Muscle layer of duodenum (tissue), 2 donors: ENCODE data around the gene LYZL4.

Experiments used
- H3K27ac ChIP-seq: one replicate; pipeline ENCODE4 v1.7.0; 2013; ENCODE audit warnings: mild to moderate bottlenecking, low read length
- H3K27me3 ChIP-seq: one replicate; pipeline ENCODE4 v1.7.0; 2013; ENCODE audit warnings: low read depth, mild to moderate bottlenecking, control low read depth, low read length
- H3K36me3 ChIP-seq, 2 donors: one replicate each; pipeline ENCODE4 v1.7.0; 2013; ENCODE audit warnings: low read length in 2 of 2, control low read depth in 1 of 2, mild to moderate bottlenecking in 1 of 2; ENCODE audit not compliant: insufficient read depth in 2 of 2, control insufficient read depth in 1 of 2
- H3K4me1 ChIP-seq, 2 donors: one replicate each; pipeline ENCODE4 v1.7.0; 2013; ENCODE audit warnings: low read length in 2 of 2, mild to moderate bottlenecking in 2 of 2, control low read depth in 1 of 2, moderate library complexity in 1 of 2; ENCODE audit not compliant: insufficient read depth in 2 of 2, control insufficient read depth in 1 of 2
- H3K4me3 ChIP-seq, 2 donors: one replicate each; pipeline ENCODE4 v1.7.0; 2013; ENCODE audit warnings: low read length in 2 of 2, low read depth in 1 of 2, mild to moderate bottlenecking in 1 of 2
- H3K9me3 ChIP-seq, 2 donors: one replicate each; pipeline ENCODE4 v1.7.0; 2013; ENCODE audit warnings: low read length in 2 of 2, control low read depth in 1 of 2, mild to moderate bottlenecking in 1 of 2; ENCODE audit not compliant: control insufficient read depth in 1 of 2
- donor health status: healthy.

Gene LYZL4

DNA sequence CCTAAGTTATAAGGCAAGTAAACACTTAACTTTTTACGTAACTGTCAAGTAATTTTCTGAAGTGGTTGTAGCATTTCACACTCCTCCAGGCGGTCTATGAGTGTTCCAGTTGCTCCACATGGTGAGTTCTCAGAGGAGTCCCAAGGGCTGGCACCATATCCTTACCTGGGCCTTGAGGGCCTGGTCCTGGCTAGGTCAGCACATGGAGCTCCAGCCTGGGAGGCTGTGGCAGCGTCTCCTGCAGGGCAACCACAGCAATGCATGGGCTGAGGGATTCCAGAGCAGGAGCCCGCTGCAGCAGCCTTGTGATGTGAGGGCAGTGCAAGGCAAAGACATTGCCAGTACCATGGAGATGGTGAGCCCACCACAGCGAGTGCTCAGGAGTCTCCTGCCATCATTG, 32.2 kb upstream of the LYZL4 start:
- H3K36me3 ChIP-seq: no peaks in the 10 kb centered on the region
- H3K4me3 ChIP-seq: no peak overlapping the region
- H3K27ac ChIP-seq: no peak overlapping the region
- H3K27me3 ChIP-seq: peaks cover 3% of the 10 kb centered on the region
- H3K9me3 ChIP-seq: no peaks in the 10 kb centered on the region
- H3K4me1 ChIP-seq: no peaks in the 10 kb centered on the region

DNA sequence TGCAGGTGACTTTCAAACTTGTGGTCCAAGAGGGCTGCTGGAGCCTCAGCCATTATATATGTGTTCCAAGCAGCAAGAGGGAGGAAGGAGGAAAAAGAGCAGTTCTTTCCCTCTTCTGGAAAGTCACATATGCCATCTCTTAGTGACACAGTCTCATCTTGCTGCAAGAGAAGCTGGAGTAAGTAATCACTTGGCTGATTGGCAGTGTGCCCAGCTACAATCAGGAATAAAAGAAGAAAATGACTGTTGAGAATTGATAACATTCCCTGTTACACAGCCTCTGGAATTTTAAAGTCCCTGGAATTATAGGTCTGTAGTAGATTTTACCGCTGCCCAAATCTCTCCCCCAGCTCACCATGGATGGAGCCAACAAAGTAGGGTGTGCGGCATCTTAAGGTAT, 31.4 kb upstream of the LYZL4 start:
- Histone ChIP-seq H3K36me3 (no peaks in the 10 kb centered on the region), H3K4me1 (no peaks in the 10 kb centered on the region), H3K9me3 (no peaks in the 10 kb centered on the region), H3K4me3 (no peak overlapping the region), H3K27ac (no peak overlapping the region), H3K27me3 (peaks cover 3% of the 10 kb centered on the region)

DNA sequence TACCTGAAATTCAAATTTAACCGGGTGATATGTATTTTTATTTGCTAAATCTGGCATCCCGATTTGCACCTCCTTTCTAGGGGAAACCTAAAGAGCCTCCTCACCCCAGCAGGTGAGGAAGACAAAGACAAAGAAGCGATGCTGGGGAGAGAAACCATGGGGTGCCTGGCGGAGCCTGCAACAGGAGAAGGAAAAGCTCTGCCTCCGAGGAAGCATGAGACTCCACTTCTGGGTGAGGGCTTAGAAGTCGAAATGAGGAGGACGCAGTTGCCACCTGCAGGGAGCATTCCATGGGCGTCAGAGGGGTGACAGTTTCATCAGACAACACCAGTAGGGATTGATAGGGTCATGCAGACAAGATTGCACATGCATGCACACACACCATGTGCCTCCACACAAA, 30.5 kb upstream of the LYZL4 start:
- no peak overlapping the region for H3K4me3 ChIP-seq
- no peak overlapping the region for H3K27ac ChIP-seq
- H3K4me1 ChIP-seq: no peaks in the 10 kb centered on the region
- no peaks in the 10 kb centered on the region for H3K9me3 ChIP-seq
- no peaks in the 10 kb centered on the region for H3K36me3 ChIP-seq
- H3K27me3 ChIP-seq: peaks cover 3% of the 10 kb centered on the region

DNA sequence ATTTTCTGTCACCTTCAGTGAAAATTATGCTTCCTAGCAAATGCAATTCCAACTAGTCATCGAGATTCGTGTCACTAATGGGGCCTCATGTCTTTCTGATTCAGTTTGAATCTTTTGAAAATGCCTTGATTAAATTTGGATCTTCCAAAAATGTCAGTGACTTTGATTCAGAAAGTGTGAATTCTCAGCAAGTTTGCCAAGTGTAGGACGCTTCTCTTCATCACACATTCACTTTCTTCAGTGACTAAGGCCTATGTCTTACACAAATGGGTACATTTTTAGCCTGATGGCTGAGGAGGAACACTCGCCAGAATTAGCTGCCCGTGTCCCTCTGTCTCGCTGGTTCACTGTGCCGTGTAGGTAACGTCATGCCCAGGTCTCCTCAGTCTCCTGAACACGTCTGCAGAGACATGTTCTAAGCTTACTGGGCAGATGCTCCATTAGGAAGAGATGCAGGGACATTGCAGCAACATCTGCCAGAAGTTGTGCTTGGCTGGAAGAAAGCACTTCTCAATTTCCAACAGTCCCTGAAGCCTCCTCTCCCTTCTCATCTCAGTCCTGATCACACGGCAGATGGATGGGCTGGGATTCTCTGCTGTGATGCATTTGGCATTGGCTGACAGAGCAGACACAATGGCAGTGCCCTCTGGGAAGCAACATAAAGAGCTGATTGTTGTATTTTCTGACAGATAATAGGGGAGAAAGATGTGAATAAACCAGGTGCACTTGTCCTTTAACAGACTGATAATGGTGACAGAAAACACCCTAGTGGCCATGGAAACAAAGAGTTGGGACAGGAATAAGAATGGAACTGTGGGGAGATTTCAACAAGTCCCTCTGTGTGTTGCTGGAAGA, 29.1 kb upstream of the LYZL4 start:
- H3K27ac ChIP-seq: no peak overlapping the region
- H3K4me3 ChIP-seq: no peak overlapping the region
- H3K4me1 ChIP-seq: no peaks in the 10 kb centered on the region
- H3K36me3 ChIP-seq: no peaks in the 10 kb centered on the region
- H3K27me3 ChIP-seq: peaks cover 3% of the 10 kb centered on the region
- no peaks in the 10 kb centered on the region for H3K9me3 ChIP-seq

DNA sequence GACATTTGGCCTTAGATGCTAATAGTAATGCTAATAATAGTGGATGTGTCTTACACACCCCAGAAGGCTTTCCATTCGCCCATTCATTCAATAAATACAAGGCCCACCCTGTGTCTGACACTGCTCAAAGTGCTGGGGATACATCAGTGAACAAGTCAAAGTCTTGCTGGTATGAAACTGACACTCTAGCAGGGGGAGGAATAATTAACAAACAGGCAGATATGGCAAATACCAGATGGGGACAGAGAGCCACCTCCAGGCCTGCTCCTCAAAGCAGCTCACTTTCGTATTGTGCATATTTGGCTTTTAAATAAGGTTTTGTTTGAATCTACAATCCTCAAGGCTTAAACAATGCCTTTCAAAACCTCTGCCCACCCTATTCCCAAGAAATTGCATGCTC, 28.3 kb upstream of the LYZL4 start:
- H3K4me3 ChIP-seq: no peak overlapping the region
- H3K27me3 ChIP-seq: peaks cover 3% of the 10 kb centered on the region
- no peaks in the 10 kb centered on the region for H3K36me3 ChIP-seq

DNA sequence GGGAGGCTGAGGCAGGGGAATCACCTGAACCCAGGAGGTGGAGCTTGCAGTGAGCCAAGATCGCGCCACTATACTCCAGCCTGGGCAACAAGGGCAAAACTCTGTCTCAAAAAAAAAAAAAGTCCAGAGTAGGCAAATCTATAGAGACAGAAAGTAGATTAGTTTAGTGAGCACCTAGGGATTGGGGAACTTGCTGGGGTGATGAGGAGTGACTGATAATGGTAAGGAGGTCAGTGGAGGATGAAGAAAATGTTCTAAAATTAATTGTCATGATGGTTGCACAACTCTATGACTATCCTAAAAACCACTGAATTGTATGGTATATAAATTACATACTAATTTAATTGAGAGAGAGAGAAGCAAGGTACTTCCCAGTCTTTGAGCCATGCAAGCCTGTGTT, 27.8 kb upstream of the LYZL4 start:
- H3K4me3 ChIP-seq: no peak overlapping the region
- no peaks in the 10 kb centered on the region for H3K4me1 ChIP-seq
- H3K36me3 ChIP-seq: no peaks in the 10 kb centered on the region
- H3K27ac ChIP-seq: no peak overlapping the region
- no peaks in the 10 kb centered on the region for H3K27me3 ChIP-seq
- H3K9me3 ChIP-seq: no peaks in the 10 kb centered on the region

More for the DNA sequence above, 28.3 kb upstream of the LYZL4 start:
- Histone ChIP-seq H3K9me3 (no peaks in the 10 kb centered on the region), H3K4me1 (no peaks in the 10 kb centered on the region), H3K27ac (no peak overlapping the region)

DNA sequence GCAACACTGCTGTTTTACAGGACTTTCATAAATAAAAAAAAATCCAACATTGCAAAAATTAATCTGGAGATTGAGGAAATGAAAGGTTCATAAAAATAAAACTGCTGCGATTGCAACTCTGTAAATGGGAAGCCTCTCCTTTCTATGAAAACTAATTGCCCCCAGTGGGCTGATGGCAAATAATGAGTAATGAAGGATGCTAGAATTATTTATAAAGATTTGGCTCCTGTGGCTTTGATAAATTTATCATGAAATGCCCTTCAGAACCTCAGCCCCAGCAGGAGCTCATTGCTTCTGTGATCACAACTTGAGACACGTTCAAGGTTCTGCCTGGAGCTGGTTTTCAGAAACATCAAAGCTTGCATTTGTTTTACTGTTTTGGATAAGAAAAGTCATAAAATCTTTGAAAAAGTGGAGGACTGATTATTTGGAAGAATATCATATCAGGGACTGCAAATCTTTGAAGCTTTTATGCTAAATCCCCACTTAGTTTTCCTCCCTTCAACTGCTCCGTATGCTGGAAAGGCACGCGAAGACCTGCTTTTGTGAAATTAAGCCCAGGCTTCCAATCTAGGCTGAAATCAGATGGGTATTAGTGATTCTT, 24.5 kb upstream of the LYZL4 start:
- peaks cover 10% of the 10 kb centered on the region in 2 donors for H3K9me3 ChIP-seq
- H3K27ac ChIP-seq: no peak overlapping the region
- no peaks in the 10 kb centered on the region for H3K4me1 ChIP-seq
- H3K27me3 ChIP-seq: no peaks in the 10 kb centered on the region
- no peaks in the 10 kb centered on the region for H3K36me3 ChIP-seq
- H3K4me3 ChIP-seq: no peak overlapping the region

DNA sequence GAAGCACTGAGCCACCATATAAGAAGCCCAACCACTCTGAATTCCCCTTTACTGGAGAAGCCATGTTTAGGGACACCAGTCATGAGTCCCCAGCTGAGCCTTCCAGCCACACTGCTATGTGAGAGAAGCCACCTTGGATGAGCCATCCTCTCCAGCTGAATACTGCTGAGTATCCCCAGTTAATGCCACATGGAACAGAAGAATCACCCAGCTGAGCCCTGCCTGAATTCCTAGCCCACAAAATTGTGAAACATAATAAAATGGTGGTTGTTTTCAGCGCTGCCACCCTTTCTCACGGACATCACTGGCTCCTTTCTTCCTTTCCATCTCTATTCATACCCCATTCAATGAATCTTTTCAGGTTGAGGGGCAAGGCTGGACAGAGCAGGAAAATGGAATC, 22.1 kb upstream of the LYZL4 start:
- Histone ChIP-seq H3K9me3 (peaks cover 10% of the 10 kb centered on the region in 2 donors), H3K27me3 (no peaks in the 10 kb centered on the region), H3K27ac (no peak overlapping the region), H3K36me3 (no peaks in the 10 kb centered on the region), H3K4me1 (no peaks in the 10 kb centered on the region), H3K4me3 (peak overlapping the region in 1 of 2 donors; percentile 13)

DNA sequence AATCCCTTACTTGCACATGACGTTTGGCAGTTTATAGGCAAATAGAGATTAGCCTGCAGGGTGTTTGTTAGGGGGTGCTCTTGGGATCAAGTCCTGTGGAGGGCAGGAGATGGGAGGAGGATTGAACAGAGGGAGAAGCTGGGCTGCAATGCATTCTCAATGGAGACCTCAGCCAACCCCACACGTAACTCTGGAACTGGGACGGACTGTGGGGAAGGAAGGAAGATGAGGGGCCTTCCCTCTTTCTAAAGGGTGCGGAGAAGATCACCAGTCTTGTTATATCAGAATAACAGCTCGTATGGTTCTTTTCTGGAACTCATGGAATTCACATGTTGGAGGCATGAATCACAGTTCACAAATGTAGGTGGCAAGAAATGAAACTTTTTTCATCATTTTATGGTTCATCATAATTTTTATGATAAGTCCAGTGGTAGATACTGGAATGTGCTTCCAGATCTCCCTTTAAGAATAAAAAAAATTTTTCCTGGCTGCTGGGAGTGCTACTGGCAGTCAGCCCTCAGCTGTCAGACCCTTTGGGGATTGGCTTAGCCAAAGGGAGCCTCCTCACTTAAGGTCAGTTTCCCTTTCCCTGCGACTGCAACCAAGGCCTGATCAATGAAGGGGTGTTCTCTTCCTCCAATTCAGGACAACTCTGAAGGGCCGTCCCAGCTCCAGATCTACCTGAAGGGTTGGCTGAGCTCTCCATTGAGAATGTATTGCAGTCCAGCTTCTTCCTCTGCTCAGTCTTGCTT, 20.5 kb upstream of the LYZL4 start:
- Histone ChIP-seq H3K36me3 (no peaks in the 10 kb centered on the region), H3K9me3 (peaks cover 10% of the 10 kb centered on the region in 2 donors), H3K4me3 (no peak overlapping the region), H3K27me3 (no peaks in the 10 kb centered on the region), H3K4me1 (no peaks in the 10 kb centered on the region), H3K27ac (no peak overlapping the region)

DNA sequence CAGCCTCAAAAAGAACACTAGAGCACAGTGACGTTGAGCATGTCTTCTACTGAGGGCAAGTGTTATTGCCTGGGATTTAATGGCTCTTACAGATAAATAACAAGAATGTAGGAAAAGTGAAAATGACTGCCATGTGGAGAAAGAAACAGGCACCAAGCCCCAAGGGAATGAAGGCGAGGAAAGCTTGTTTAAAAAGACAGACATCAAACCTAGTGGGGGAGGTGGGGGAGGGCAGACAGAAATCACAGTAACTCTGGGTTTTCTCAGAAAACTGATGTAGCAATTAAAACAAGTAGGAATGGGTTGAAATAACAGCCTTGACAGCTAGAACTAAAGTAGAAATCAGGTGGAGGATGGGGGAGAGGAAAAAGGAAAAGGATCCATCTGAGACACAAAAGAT, 18.4 kb upstream of the LYZL4 start:
- Histone ChIP-seq H3K4me1 (no peaks in the 10 kb centered on the region), H3K9me3 (peaks cover 10% of the 10 kb centered on the region in 2 donors), H3K36me3 (no peaks in the 10 kb centered on the region), H3K4me3 (no peak overlapping the region), H3K27me3 (no peaks in the 10 kb centered on the region), H3K27ac (no peak overlapping the region)

DNA sequence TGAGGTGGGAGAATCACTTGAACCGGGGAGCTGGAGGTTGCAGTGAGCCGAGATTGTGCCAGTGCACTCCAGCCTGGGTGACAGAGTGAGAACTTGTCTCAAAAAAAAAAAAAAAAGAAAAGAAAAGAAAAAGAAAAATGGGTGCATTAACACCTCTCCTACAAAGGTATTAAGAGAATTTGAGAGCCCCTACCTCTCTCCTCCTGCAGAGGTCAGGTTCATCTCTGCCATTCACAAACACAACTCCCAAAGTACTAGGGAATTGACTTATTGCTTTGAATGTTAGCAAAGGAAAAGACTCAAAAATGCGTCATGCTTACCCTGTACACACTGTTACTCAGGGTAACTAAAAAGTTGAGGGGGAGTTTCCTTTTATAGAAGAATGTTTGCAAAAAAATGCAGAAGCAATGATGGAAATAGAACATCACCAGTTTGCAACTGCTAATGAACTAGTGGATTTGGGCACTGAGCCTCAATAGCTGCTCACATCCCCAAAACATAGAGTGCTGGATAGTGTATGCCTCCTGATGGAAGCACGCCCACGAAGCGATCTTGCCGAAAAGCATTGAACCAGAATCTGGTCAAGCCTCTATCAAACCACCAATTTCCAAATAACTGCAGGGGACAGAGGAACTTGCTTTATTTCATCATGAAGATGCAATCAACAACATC, 15.5 kb upstream of the LYZL4 start:
- no peaks in the 10 kb centered on the region for H3K9me3 ChIP-seq
- no peaks in the 10 kb centered on the region for H3K4me1 ChIP-seq
- no peak overlapping the region for H3K4me3 ChIP-seq
- no peak overlapping the region for H3K27ac ChIP-seq
- no peaks in the 10 kb centered on the region for H3K36me3 ChIP-seq
- no peaks in the 10 kb centered on the region for H3K27me3 ChIP-seq
